Thymus (tissue), 11 donors: ENCODE results near the gene CHST12. TPM values are rescaled to one million over a fixed set of nuclear protein-coding genes. Genes with fewer than 3 reads are reported as not detected.

ENCODE experiments used
- DNase-seq, 9 donors: peaks; one replicate each; pipeline ENCODE4 v3.0.0-alpha.2; 2013; ENCODE audit warnings: low spot score in 9 of 9, low read depth in 6 of 9, missing footprints in 1 of 9
- H3K27ac ChIP-seq, 2 donors: one replicate each; pipeline ENCODE4 v1.5.1; 2013; ENCODE audit warnings: control low read depth in 1 of 2, low read depth in 1 of 2, low read length in 1 of 2, mild to moderate bottlenecking in 1 of 2, moderate library complexity in 1 of 2
- H3K27me3 ChIP-seq, 2 donors: one replicate each; pipeline ENCODE4 v1.5.1; 2013; ENCODE audit warnings: low read length in 1 of 2; ENCODE audit not compliant: control insufficient read depth in 2 of 2, insufficient read depth in 1 of 2
- H3K36me3 ChIP-seq, 2 donors: one replicate each; pipeline ENCODE4 v1.5.1; 2013; ENCODE audit warnings: low read length in 1 of 2, mild to moderate bottlenecking in 1 of 2, moderate library complexity in 1 of 2; ENCODE audit not compliant: control insufficient read depth in 2 of 2, insufficient read depth in 2 of 2
- H3K4me1 ChIP-seq, 2 donors: one replicate each; pipeline ENCODE4 v1.5.1; 2013; ENCODE audit warnings: low read length in 2 of 2; ENCODE audit not compliant: control insufficient read depth in 2 of 2, insufficient read depth in 2 of 2
- H3K4me3 ChIP-seq, 2 donors: one replicate each; pipeline ENCODE4 v1.5.1; 2013; ENCODE audit warnings: low read length in 2 of 2, control low read depth in 1 of 2, mild to moderate bottlenecking in 1 of 2
- H3K9me3 ChIP-seq, 2 donors: one replicate each; pipeline ENCODE4 v1.5.1; 2013; ENCODE audit warnings: low read length in 1 of 2, mild to moderate bottlenecking in 1 of 2; ENCODE audit not compliant: control insufficient read depth in 2 of 2, insufficient read depth in 1 of 2
- WGBS: extraction: QIAGEN DNeasy Blood & Tissue Kit; methylation state at CpG from one replicate; pipeline ENCODE4 v1.1.7; 2013; 5-methylcytosine and 5-hydroxymethylcytosine counted together
- polyA plus RNA-seq: library from polyadenylated mRNA; stranded (reverse); fragments of 200-250 nt; gene quantifications from one replicate; pipeline ENCODE4 v1.2.3, GENCODE V29; 2013
- total RNA-seq: library from RNA; stranded (reverse); fragments of 120-200 nt; gene quantifications from one replicate; pipeline ENCODE4 v1.2.4, GENCODE V29; 2013
- donor health status: healthy.

CHST12 gene
- total and polyA plus RNA-seq, 2 donors, result 5.8 to 8.9 TPM

GRCh38 chr7:2436341-2437104 is 33.1 kb downstream of the CHST12 start:
- Histone ChIP-seq H3K9me3 (peaks cover 0 to 2% of the 10 kb centered on the region in 2 donors), H3K4me3 (no peak overlapping the region), H3K27ac (no peak overlapping the region), H3K4me1 (peaks cover 0 to 8% of the 10 kb centered on the region in 2 donors), H3K36me3 (peaks cover 15 to 20% of the 10 kb centered on the region in 2 donors), H3K27me3 (no peaks in the 10 kb centered on the region)
- no peak for DNase-seq
- 98% methylated on average over 25 of the region's 25 CpGs for WGBS

DNA sequence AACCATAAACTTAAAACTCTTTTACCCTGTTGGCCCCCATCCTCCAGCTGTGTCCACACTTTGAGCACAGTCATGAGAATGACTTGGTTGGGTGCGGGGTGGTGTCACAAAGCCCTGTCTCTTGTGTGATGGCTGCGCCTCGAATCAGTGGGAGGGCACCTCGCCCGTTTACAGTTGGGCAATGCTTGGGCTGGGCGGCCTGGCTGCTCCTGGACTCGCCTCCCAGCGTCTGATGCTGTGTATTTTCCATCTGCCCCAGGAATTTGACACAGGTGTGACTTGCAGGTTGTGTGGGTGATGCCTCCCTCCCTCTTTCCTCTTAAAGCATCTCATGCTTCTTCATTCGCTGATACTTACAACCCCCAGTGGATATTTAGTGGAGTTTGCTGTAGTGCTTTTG is 33.7 kb downstream of the CHST12 start:
- 94% methylated on average over 9 of the region's 9 CpGs for WGBS
- no peak overlapping the region for H3K4me3 ChIP-seq
- no peaks in the 10 kb centered on the region for H3K9me3 ChIP-seq
- DNase-seq, result no peak
- peaks cover 15 to 20% of the 10 kb centered on the region in 2 donors for H3K36me3 ChIP-seq
- H3K27me3 ChIP-seq, result no peaks in the 10 kb centered on the region
- H3K4me1 ChIP-seq, result peaks cover 0 to 8% of the 10 kb centered on the region in 2 donors
- H3K27ac ChIP-seq, result no peak overlapping the region

DNA sequence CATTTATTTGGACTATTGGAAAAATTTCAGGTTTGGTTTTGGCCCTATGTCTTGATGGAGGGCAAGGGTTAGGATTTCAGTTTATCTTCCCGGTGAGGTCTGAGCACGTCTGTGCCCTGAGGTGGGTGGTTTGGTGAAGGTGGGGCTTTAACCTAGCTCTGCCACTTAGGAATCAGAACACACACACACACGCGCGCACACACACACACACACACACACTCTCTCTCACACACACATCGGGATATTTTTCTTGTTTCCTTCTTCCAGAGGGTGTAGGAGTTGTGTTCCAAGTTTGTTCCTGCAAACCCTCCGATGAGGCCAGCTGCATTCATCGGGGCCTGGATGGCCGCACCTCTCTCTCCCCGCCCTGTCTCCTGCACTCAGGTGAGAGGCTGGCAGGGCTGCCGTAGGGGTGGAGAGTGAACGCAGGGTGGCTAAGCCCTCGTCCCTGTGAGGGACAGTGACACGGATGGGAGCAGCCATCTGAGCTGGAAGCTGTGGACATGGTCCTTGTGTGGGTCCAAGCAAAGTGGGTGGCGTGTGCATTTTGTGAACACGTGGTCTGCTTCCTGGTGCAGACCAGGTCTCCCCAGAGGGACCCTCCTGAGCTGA is 34.2 kb downstream of the CHST12 start:
- Histone ChIP-seq H3K27me3 (no peaks in the 10 kb centered on the region), H3K9me3 (no peaks in the 10 kb centered on the region), H3K36me3 (peaks cover 13 to 20% of the 10 kb centered on the region in 2 donors), H3K27ac (no peak overlapping the region), H3K4me3 (no peak overlapping the region), H3K4me1 (peaks cover 0 to 8% of the 10 kb centered on the region in 2 donors)
- DNase-seq, result no peak
- WGBS, result 93% methylated on average over 16 of the region's 16 CpGs

DNA sequence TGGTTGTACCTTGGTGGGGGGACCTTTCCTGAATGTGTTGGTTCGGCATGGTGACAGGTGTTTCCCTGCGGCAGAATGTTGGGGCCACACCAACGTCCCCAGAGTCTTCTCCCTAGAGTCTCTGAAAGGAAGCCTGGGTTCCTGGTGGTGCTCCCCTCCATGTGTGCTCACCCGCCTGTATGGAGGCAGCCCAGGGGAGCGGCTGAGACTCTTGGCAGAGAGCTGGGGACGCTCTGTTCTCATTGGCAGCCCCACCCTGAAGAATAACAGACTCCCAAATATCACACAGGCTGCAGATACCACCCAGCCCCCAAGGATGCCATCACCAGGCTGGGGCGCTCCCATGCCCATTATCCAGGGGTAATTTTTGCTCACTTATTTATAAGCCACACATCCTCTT is 34.8 kb downstream of the CHST12 start:
- Histone ChIP-seq H3K4me3 (no peak overlapping the region), H3K27ac (no peak overlapping the region), H3K36me3 (peaks cover 7 to 17% of the 10 kb centered on the region in 2 donors), H3K9me3 (no peaks in the 10 kb centered on the region), H3K4me1 (peaks cover 0 to 8% of the 10 kb centered on the region in 2 donors), H3K27me3 (no peaks in the 10 kb centered on the region)
- WGBS, result 96% methylated on average over 7 of the region's 7 CpGs
- DNase-seq, result no peak

DNA sequence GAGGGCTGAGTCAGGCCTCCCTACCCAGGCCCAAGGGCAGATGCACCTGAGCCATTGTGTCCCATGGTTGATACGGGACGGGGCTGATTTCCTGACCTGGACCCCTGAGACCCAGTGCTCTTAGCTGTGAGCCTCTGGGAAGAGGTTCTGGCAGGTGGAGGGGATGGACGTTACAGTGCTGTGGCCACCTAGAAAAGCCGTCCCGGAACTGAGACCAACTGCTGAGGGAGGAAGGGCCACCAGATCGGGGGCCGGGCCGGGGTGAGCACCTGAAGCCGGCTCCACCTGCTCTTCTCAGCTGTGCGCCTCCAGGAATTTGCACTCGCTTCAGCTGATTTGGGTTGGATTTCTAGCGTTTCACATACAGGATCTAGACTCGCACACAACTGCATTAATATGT is 35.4 kb downstream of the CHST12 start:
- WGBS, result 96% methylated on average over 13 of the region's 13 CpGs
- H3K36me3 ChIP-seq, result peaks cover 3 to 14% of the 10 kb centered on the region in 2 donors
- H3K27ac ChIP-seq, result no peak overlapping the region
- no peak overlapping the region for H3K4me3 ChIP-seq
- H3K9me3 ChIP-seq, result no peaks in the 10 kb centered on the region
- no peak for DNase-seq
- peaks cover 0 to 8% of the 10 kb centered on the region in 2 donors for H3K4me1 ChIP-seq
- H3K27me3 ChIP-seq, result no peaks in the 10 kb centered on the region

DNA sequence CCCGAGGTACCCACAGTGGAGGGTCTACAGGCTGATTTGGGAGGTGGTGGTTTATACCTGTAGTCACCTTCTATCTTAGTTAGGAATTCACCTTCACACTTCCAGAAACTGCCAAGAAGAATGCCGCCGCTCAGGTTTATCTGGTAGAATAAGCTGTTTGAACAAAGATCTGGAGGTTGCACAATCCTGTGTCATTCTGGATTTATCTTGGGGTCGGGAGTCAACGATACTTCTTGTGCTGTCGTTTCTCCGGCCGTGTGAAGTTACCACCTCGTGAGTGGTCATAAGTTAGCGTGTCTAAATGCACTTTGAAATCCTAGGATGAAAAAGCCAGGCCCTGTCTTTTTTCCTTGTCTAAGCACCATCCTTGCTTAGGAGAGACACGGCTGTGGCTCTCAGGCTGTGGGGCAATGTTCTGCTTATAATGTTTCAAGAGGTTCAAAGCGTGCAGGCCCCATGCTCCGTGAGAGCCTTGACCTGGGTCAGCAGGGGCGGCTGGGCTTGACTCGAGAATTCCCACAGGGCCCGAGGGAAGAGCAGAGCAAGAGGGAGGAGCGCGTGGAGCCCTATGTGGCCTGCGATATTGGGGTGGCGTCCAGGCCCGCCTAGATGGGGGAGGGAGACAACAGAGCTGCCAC is 37.3 kb downstream of the CHST12 start:
- DNase-seq, result no peak
- 94% methylated on average over 21 of the region's 21 CpGs for WGBS
- H3K36me3 ChIP-seq, result peaks cover 3 to 5% of the 10 kb centered on the region in 2 donors
- no peak overlapping the region for H3K27ac ChIP-seq
- no peaks in the 10 kb centered on the region for H3K9me3 ChIP-seq
- H3K4me1 ChIP-seq, result peaks cover 0 to 8% of the 10 kb centered on the region in 2 donors
- H3K27me3 ChIP-seq, result no peaks in the 10 kb centered on the region
- no peak overlapping the region for H3K4me3 ChIP-seq

GRCh38 chr7:2441430-2442058 is 38.1 kb downstream of the CHST12 start:
- no peak for DNase-seq
- Histone ChIP-seq H3K27ac (no peak overlapping the region), H3K36me3 (peaks cover 5 to 6% of the 10 kb centered on the region in 2 donors), H3K4me1 (peaks cover 0 to 8% of the 10 kb centered on the region in 2 donors), H3K9me3 (no peaks in the 10 kb centered on the region), H3K4me3 (no peak overlapping the region), H3K27me3 (no peaks in the 10 kb centered on the region)
- WGBS, result 88% methylated on average over 5 of the region's 5 CpGs

DNA sequence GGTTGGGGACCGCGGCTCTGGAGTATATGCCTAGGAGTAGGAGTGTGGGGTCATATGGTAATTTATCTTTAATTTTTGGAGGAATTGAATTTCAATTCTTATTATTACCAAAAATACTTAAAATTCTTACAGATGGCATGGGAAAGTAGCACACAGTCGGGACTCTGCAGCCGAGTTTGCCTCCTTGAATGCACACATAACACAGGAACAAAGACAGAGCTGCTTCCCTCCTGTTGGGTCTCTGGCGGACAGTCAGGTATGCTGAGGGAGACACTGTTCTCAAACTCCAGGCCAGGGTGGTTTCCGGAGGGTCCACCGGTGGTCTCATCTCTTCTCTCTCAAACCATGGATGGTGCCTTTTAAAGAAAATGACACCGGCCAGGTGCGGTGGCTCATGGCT is 40.1 kb downstream of the CHST12 start:
- Histone ChIP-seq H3K27me3 (no peaks in the 10 kb centered on the region), H3K4me1 (peaks cover 0 to 5% of the 10 kb centered on the region in 2 donors), H3K27ac (no peak overlapping the region), H3K9me3 (no peaks in the 10 kb centered on the region), H3K4me3 (no peak overlapping the region), H3K36me3 (peaks cover 3 to 5% of the 10 kb centered on the region in 2 donors)
- DNase-seq, result no peak
- over 99% methylated on average over 9 of the region's 9 CpGs for WGBS

GRCh38 chr7:2444476-2444875 is 41.1 kb downstream of the CHST12 start:
- WGBS, result 97% methylated on average over 3 of the region's 3 CpGs
- Histone ChIP-seq H3K36me3 (peaks cover 2 to 3% of the 10 kb centered on the region in 2 donors), H3K27ac (no peak overlapping the region), H3K9me3 (no peaks in the 10 kb centered on the region), H3K27me3 (no peaks in the 10 kb centered on the region), H3K4me3 (no peak overlapping the region), H3K4me1 (peaks cover 0 to 5% of the 10 kb centered on the region in 2 donors)
- no peak for DNase-seq
